ENCODE data around the gene COMMD9. TPM values are rescaled to one million over a fixed set of nuclear protein-coding genes. Genes with fewer than 3 reads are reported as not detected.
A peak's percentile ranks its signal among the peaks of the same experiment; 100 is the strongest.

COMMD9 gene
- total and polyA plus RNA-seq, 3 donors from 2014 or later, result 42.7 to 73.9 (median 58.2) TPM

DNA sequence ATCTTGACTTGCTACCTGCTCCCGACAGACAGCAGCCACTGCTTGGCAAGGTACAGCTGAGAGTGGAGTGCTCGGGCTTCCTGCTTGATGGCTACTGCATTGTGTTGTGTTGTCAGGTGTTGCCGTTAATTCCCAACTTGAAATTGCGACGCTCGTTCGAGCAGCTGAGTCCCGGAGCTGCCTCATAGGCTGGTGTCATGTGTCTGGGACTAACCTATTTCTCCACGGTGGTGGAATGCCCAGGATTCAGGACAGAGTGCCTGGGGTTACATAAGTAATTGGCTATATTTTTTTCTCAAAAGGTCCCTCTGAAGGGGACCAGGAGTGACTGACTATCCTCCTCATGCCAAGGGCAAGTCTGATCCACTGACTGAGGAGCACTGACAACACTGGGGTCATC lies 18.5 kb downstream of the COMMD9 start:
- no peak overlapping the region for H3K4me3 ChIP-seq
- no peak for TF ChIP-seq POLR2A (IDR thresholded peaks at IDR 0.05)
- H3K27me3 ChIP-seq, result no peaks in the 10 kb centered on the region
- no peak overlapping the region for H3K27ac ChIP-seq
- no peaks in the 10 kb centered on the region for H3K36me3 ChIP-seq (ENCODE audit: low read depth, missing control alignments)
- no peak for DNase-seq
- intact Hi-C loops (cut with DNase I; ENCODE audit: low total_unique reads), result no loop called here
- no peaks in the 10 kb centered on the region for H3K9me3 ChIP-seq
- 84 to 97% methylated on average over 3 to 9 of the region's 9 CpGs for WGBS, 2 donors
- H3K4me1 ChIP-seq, result no peaks in the 10 kb centered on the region

GRCh38 chr11:36268337-36268985 lies 20.8 kb downstream of the COMMD9 start:
- H3K36me3 ChIP-seq (ENCODE audit: low read depth, missing control alignments), result no peaks in the 10 kb centered on the region
- H3K27me3 ChIP-seq, result no peaks in the 10 kb centered on the region
- no peak overlapping the region for H3K27ac ChIP-seq
- intact Hi-C loops (cut with DNase I; ENCODE audit: low total_unique reads), result loop anchor here (5.0 kb wide), 1 partner anchor 651 kb away; the partner anchor contains the start of gene FJX1
- H3K4me3 ChIP-seq, result no peak overlapping the region
- TF ChIP-seq POLR2A (IDR thresholded peaks at IDR 0.05), result no peak
- TF ChIP-seq, protein P1, sequence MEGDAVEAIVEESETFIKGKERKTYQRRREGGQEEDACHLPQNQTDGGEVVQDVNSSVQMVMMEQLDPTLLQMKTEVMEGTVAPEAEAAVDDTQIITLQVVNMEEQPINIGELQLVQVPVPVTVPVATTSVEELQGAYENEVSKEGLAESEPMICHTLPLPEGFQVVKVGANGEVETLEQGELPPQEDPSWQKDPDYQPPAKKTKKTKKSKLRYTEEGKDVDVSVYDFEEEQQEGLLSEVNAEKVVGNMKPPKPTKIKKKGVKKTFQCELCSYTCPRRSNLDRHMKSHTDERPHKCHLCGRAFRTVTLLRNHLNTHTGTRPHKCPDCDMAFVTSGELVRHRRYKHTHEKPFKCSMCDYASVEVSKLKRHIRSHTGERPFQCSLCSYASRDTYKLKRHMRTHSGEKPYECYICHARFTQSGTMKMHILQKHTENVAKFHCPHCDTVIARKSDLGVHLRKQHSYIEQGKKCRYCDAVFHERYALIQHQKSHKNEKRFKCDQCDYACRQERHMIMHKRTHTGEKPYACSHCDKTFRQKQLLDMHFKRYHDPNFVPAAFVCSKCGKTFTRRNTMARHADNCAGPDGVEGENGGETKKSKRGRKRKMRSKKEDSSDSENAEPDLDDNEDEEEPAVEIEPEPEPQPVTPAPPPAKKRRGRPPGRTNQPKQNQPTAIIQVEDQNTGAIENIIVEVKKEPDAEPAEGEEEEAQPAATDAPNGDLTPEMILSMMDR (IDR thresholded peaks at IDR 0.05), result no peak
- H3K4me1 ChIP-seq, result no peaks in the 10 kb centered on the region
- DNase-seq, result no peak
- H3K9me3 ChIP-seq, result no peaks in the 10 kb centered on the region
- WGBS, 2 donors, result 84 to 90% methylated on average over 8 of the region's 8 CpGs

- Histone ChIP-seq H3K36me3 (ENCODE audit: low read depth, missing control alignments) (no peaks in the 10 kb centered on the region), H3K27me3 (no peaks in the 10 kb centered on the region), H3K9me3 (no peaks in the 10 kb centered on the region), H3K27ac (no peak overlapping the region), H3K4me1 (no peaks in the 10 kb centered on the region), H3K4me3 (no peak overlapping the region)
- intact Hi-C loops (cut with DNase I; ENCODE audit: low total_unique reads), result loop anchor here (5.0 kb wide), 1 partner anchor 649 kb away; the partner anchor contains the start of gene FJX1
- DNase-seq, result no peak
- TF ChIP-seq POLR2A (IDR thresholded peaks at IDR 0.05), result no peak
- TF ChIP-seq, protein P1 (IDR thresholded peaks at IDR 0.05), result no peak
- 66% methylated on average over 5 of the region's 5 CpGs for WGBS, 2 donors
Measured at GRCh38 chr11:36266767-36267166, 22.5 kb downstream of the COMMD9 start.

DNA sequence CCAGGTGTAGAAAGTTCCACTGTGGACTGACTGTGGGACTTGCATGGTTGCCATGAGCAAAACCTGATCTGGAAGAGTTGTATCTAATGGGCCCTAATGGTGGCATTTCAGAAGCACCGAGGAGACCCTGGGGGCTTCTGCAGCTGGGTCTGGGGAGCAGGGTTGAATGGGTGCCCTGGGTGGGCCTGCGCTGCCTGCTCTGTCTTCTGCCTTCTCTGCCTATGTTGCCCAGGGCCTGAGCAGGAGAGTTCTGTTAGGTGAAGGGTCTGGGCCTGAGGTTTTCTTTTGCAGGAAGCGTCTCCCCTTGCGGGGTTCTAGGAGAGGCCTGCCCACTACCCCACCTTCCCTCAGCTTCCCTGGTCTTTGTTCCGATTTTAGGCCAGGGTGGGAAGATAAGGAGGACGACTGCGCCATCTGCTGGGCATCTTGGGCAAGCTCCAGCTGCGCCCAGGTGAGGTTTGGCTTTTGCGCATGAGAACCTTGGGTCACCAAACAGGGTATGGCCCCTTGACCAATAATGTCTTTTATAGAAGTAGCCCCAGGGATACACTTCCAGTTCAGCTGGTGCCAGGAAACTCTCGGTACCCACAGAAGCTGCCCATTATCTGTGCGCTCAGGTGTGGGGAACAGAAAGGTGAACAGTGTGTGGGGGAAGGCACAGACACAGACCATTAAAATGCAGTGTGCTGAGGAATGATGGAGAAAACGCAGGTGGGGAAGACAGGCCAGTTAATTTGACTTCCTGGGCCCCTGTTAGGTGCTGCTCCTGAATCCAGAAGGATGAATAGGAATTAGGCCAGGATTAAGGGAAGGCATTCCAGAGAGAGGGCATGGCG lies 23.2 kb downstream of the COMMD9 start:
- Histone ChIP-seq H3K4me3 (no peak overlapping the region), H3K27me3 (no peaks in the 10 kb centered on the region), H3K9me3 (no peaks in the 10 kb centered on the region), H3K36me3 (ENCODE audit: low read depth, missing control alignments) (no peaks in the 10 kb centered on the region), H3K27ac (no peak overlapping the region), H3K4me1 (no peaks in the 10 kb centered on the region)
- DNase-seq, result peak; percentile 50
- TF ChIP-seq, protein P1 (IDR thresholded peaks at IDR 0.05), result peak; percentile 66 to 78 (median 74)
- no peak for TF ChIP-seq POLR2A (IDR thresholded peaks at IDR 0.05)
- intact Hi-C loops (cut with DNase I; ENCODE audit: low total_unique reads), result loop anchor here (5.0 kb wide), 1 partner anchor 649 kb away; the partner anchor contains the start of gene FJX1
- WGBS, 2 donors, result 51 to 63% methylated on average over 9 to 13 of the region's 13 CpGs

- no peak overlapping the region for H3K27ac ChIP-seq
- WGBS, 2 donors, result 76 to 94% methylated on average over 5 of the region's 5 CpGs
- no peaks in the 10 kb centered on the region for H3K4me1 ChIP-seq
- H3K27me3 ChIP-seq, result no peaks in the 10 kb centered on the region
- no peak overlapping the region for H3K4me3 ChIP-seq
- intact Hi-C loops (cut with DNase I; ENCODE audit: low total_unique reads), result loop anchor here (5.0 kb wide), 1 partner anchor 648 kb away; the partner anchor contains the start of gene FJX1
- no peak for DNase-seq
- H3K36me3 ChIP-seq (ENCODE audit: low read depth, missing control alignments), result no peaks in the 10 kb centered on the region
- H3K9me3 ChIP-seq, result no peaks in the 10 kb centered on the region
- TF ChIP-seq, protein P1 (IDR thresholded peaks at IDR 0.05), result no peak
- no peak for TF ChIP-seq POLR2A (IDR thresholded peaks at IDR 0.05)
Measured at GRCh38 chr11:36264973-36265344, 24.3 kb downstream of the COMMD9 start.

Measured in testis (tissue), 3 donors.